Mucosa of rectum (tissue), 2 donors: ENCODE measurements around the gene PCDHA9.
"Not testable (repeated sequence)": the region's sequence is repeated elsewhere in the genome, so short reads cannot be mapped to it uniquely, and the experiment has no call there.

Source experiments
- H3K27ac ChIP-seq, 2 donors: one replicate each; pipeline ENCODE4 v1.7.0; 2013; ENCODE audit warnings: inconsistent platforms in 2 of 2, low read depth in 2 of 2, low read length in 2 of 2
- H3K27me3 ChIP-seq, 2 donors: one replicate each; pipeline ENCODE4 v1.7.0; 2013; ENCODE audit warnings: low read length in 2 of 2; ENCODE audit not compliant: control insufficient read depth in 2 of 2, insufficient read depth in 2 of 2
- H3K36me3 ChIP-seq, 2 donors: one replicate each; pipeline ENCODE4 v1.7.0; 2013; ENCODE audit warnings: low read length in 2 of 2; ENCODE audit not compliant: control insufficient read depth in 2 of 2, insufficient read depth in 2 of 2
- H3K4me1 ChIP-seq, 2 donors: one replicate each; pipeline ENCODE4 v1.7.0; 2013; ENCODE audit warnings: low read length in 2 of 2, mild to moderate bottlenecking in 1 of 2; ENCODE audit not compliant: control insufficient read depth in 2 of 2, insufficient read depth in 2 of 2
- H3K4me3 ChIP-seq, 2 donors: one replicate each; pipeline ENCODE4 v1.7.0; 2013; ENCODE audit warnings: low read length in 2 of 2
- H3K9ac ChIP-seq, 2 donors: one replicate each; pipeline ENCODE4 v1.7.0; 2013; ENCODE audit warnings: low read length in 2 of 2, low read depth in 1 of 2, mild to moderate bottlenecking in 1 of 2
- H3K9me3 ChIP-seq, 2 donors: one replicate each; pipeline ENCODE4 v1.7.0; 2013; ENCODE audit warnings: low read length in 2 of 2; ENCODE audit not compliant: control insufficient read depth in 2 of 2
- donor health status: healthy.
- donor health status: Normal muscosa, but diverticular disease.

PCDHA9 gene

GRCh38 chr5:140821375-140822280 lies 26.6 kb upstream of the PCDHA9 start, which contains the start of gene PCDHA5:
PCDHA5 (plus strand) TSS chr5:140821613.
- Histone ChIP-seq H3K4me1 (no peaks in the 10 kb centered on the region), H3K4me3 (no peak within 1 kb of the TSS), H3K9ac (no peak within 1 kb of the TSS), H3K27ac (no peak within 1 kb of the TSS), H3K27me3 (no peaks in the 10 kb centered on the region), H3K9me3 (peaks cover 0 to 3% of the 10 kb centered on the region in 2 donors), H3K36me3 (no peaks in the 10 kb centered on the region)

- Histone ChIP-seq H3K36me3 (no peaks in the 10 kb centered on the region), H3K27me3 (no peaks in the 10 kb centered on the region), H3K4me1 (no peaks in the 10 kb centered on the region), H3K4me3 (no peak overlapping the region), H3K9ac (no peak overlapping the region), H3K9me3 (peaks cover 0 to 3% of the 10 kb centered on the region in 2 donors), H3K27ac (no peak overlapping the region)
Observed at GRCh38 chr5:140822281-140822629, 25.9 kb upstream of the PCDHA9 start.

- H3K4me3 ChIP-seq, H3K9ac ChIP-seq, H3K9me3 ChIP-seq, H3K27ac ChIP-seq, H3K36me3 ChIP-seq, H3K4me1 ChIP-seq, H3K27me3 ChIP-seq: not testable (repeated sequence)
Observed at GRCh38 chr5:140822969-140823368, 25.2 kb upstream of the PCDHA9 start.

- H3K27ac ChIP-seq: no peak overlapping the region
- no peak overlapping the region for H3K9ac ChIP-seq
- no peaks in the 10 kb centered on the region for H3K27me3 ChIP-seq
- H3K36me3 ChIP-seq: no peaks in the 10 kb centered on the region
- H3K9me3 ChIP-seq: peaks cover 5% of the 10 kb centered on the region in 2 donors
- no peaks in the 10 kb centered on the region for H3K4me1 ChIP-seq
- no peak overlapping the region for H3K4me3 ChIP-seq
Observed at GRCh38 chr5:140823475-140823874, 24.7 kb upstream of the PCDHA9 start.

GRCh38 chr5:140827704-140828361 lies 20.3 kb upstream of the PCDHA9 start, which contains the start of gene PCDHA6:
PCDHA6 (plus strand) TSS chr5:140827960; CDS start chr5:140828092, 132 bp downstream.
- Histone ChIP-seq H3K27me3 (no peaks in the 10 kb centered on the region), H3K36me3 (no peaks in the 10 kb centered on the region), H3K9me3 (peaks cover 5 to 9% of the 10 kb centered on the region in 2 donors), H3K4me3 (no peak within 1 kb of the TSS), H3K4me1 (no peaks in the 10 kb centered on the region), H3K27ac (no peak within 1 kb of the TSS), H3K9ac (no peak within 1 kb of the TSS)

GRCh38 chr5:140828362-140828737 lies 19.8 kb upstream of the PCDHA9 start:
- no peaks in the 10 kb centered on the region for H3K27me3 ChIP-seq
- no peaks in the 10 kb centered on the region for H3K36me3 ChIP-seq
- H3K27ac ChIP-seq: no peak overlapping the region
- no peak overlapping the region for H3K9ac ChIP-seq
- H3K4me1 ChIP-seq: no peaks in the 10 kb centered on the region
- H3K9me3 ChIP-seq: peaks cover 5 to 13% of the 10 kb centered on the region in 2 donors
- no peak overlapping the region for H3K4me3 ChIP-seq

- H3K4me3 ChIP-seq, H3K36me3 ChIP-seq, H3K9ac ChIP-seq, H3K4me1 ChIP-seq, H3K27me3 ChIP-seq, H3K27ac ChIP-seq: not testable (repeated sequence)
- H3K9me3 ChIP-seq: peaks cover 5 to 13% of the 10 kb centered on the region in 2 donors
Observed at GRCh38 chr5:140829511-140830501, 18.4 kb upstream of the PCDHA9 start.

GRCh38 chr5:140833993-140834392 lies 14.2 kb upstream of the PCDHA9 start, which contains the start of gene PCDHA7:
PCDHA7 (plus strand) TSS chr5:140834269; CDS start chr5:140834384, 115 bp downstream.
- Histone ChIP-seq H3K27me3 (no peaks in the 10 kb centered on the region), H3K9ac (no peak within 1 kb of the TSS), H3K4me1 (no peaks in the 10 kb centered on the region), H3K4me3 (no peak within 1 kb of the TSS), H3K27ac (no peak within 1 kb of the TSS), H3K36me3 (no peaks in the 10 kb centered on the region), H3K9me3 (peaks cover 8 to 12% of the 10 kb centered on the region in 2 donors)

GRCh38 chr5:140834439-140835008 lies 13.7 kb upstream of the PCDHA9 start:
- H3K4me1 ChIP-seq, H3K27me3 ChIP-seq, H3K4me3 ChIP-seq, H3K36me3 ChIP-seq, H3K9ac ChIP-seq, H3K27ac ChIP-seq: not testable (repeated sequence)
- H3K9me3 ChIP-seq: peaks cover 8 to 12% of the 10 kb centered on the region in 2 donors
